ENCODE measurements around the gene LRRC26.

DNA sequence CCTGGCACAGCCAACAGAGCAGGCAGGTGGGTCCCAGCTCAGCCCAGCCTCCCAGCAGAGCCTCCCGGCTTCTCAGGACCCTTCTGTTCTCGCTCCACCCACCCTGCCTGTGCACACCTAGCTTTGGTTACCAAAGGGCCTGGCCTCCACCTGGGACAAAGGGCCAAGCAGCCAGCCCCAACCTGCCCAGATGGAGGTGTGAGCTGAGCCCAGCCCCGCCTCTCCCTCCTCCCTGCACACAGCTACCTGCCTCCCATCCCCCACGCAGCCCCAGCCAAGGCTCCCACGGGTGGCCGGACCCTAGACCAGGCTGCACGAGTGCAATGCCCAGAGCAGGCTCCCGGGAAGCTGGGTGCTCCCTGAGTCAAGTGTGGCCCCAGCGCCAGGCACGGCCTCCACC is 25.1 kb upstream of the LRRC26 start:
- TF ChIP-seq, protein P1, sequence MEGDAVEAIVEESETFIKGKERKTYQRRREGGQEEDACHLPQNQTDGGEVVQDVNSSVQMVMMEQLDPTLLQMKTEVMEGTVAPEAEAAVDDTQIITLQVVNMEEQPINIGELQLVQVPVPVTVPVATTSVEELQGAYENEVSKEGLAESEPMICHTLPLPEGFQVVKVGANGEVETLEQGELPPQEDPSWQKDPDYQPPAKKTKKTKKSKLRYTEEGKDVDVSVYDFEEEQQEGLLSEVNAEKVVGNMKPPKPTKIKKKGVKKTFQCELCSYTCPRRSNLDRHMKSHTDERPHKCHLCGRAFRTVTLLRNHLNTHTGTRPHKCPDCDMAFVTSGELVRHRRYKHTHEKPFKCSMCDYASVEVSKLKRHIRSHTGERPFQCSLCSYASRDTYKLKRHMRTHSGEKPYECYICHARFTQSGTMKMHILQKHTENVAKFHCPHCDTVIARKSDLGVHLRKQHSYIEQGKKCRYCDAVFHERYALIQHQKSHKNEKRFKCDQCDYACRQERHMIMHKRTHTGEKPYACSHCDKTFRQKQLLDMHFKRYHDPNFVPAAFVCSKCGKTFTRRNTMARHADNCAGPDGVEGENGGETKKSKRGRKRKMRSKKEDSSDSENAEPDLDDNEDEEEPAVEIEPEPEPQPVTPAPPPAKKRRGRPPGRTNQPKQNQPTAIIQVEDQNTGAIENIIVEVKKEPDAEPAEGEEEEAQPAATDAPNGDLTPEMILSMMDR (IDR thresholded peaks at IDR 0.05): no peak
- TF ChIP-seq POLR2A (IDR thresholded peaks at IDR 0.05) (no peak), POLR2AphosphoS5 (IDR thresholded peaks at IDR 0.05) (no peak)

All from sigmoid colon (tissue), 4 donors.